Measurements from ENCODE around the gene CPA4. TPM values are rescaled to one million over a fixed set of nuclear protein-coding genes. Genes with fewer than 3 reads are reported as not detected.

CPA4 gene
- total RNA-seq, 4 donors from 2014 or later: not detected

DNA sequence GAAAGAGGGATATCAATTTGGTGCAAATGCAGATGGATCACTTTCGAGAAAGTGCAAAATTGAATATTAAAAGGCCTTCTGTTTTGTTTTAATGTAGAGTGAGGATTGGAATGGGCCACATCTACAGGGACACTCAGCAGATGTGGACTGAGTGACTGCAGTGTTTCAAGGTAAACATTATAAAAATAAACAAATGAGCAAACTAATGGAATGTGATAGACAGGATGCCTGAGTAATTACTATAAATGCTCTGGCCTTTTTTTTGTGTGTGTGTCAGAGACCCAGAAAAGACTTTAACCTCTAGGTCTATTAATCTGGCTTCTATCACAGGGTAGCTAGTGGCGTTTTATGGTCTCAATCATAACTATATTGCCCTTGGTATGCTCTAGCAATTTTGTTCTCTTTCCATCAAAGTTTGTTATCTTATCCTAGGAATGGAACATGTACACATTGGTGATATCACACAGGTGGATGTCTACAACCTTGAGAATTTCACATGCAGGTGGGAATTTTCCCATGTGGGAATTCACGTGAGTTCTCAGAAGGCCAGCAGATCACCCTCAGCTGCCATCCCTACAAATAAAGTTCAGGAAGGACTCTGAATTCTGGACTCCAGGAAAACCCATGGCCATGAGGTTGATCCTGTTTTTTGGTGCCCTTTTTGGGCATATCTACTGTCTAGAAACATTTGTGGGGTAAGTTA, 26.6 kb upstream of the CPA4 start, which contains the start of gene CPA2:
Gene CPA2 (plus strand): TSS at position 606 of the 703 bp plus-strand sequence. CDS start 19 bp downstream, at position 625.
- intact Hi-C loops (cut with DNase I; ENCODE audit: low total_unique reads) (no loop called here), in situ Hi-C loops (cut with MboI; ENCODE audit: low pct_ligation_motif_present in 1 of 4, low pct_unique_long_range_greater_than_20kb in 1 of 4, low sequenced_read_pairs in 3 of 4) (no loop called here)
- DNase-seq: no peak
- H3K4me3 ChIP-seq: no peak within 1 kb of the TSS
- no peaks in the 10 kb centered on the region for H3K4me1 ChIP-seq
- TF ChIP-seq POLR2A (IDR thresholded peaks at IDR 0.05) (no peak), CTCF (IDR thresholded peaks at IDR 0.05) (no peak), POLR2AphosphoS5 (IDR thresholded peaks at IDR 0.05) (no peak), EP300 (IDR thresholded peaks at IDR 0.05; ENCODE audit: low read depth) (no peak)
- 51 to 71% methylated on average over 3 of the region's 3 CpGs for WGBS, 2 donors (ENCODE audit: low coverage in 1 of 2)
- no peak within 1 kb of the TSS for H3K27ac ChIP-seq
- no peaks in the 10 kb centered on the region for H3K36me3 ChIP-seq
- H3K9me3 ChIP-seq: no peaks in the 10 kb centered on the region
- H3K27me3 ChIP-seq: no peaks in the 10 kb centered on the region

DNA sequence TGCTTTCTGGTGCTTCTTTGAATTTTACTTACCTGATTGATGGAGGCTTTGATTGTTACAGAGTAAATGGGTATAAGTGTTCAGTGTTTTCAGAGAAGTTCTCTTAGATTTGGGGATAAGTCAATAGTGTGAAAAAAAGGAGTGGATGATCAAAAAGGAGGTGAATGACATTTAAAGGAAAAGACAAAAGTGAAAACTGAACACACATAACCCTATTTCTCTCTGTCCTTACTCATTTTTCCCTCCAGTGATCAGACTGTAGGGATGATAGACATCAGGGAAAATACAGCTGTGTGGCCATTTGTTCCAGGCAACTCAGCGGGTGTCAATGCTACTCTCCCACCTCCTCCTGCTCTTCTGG, 26.0 kb upstream of the CPA4 start:
- intact Hi-C loops (cut with DNase I; ENCODE audit: low total_unique reads): no loop called here
- H3K27me3 ChIP-seq: no peaks in the 10 kb centered on the region
- H3K9me3 ChIP-seq: no peaks in the 10 kb centered on the region
- no peak for TF ChIP-seq EP300 (IDR thresholded peaks at IDR 0.05; ENCODE audit: low read depth)
- no peak for TF ChIP-seq CTCF (IDR thresholded peaks at IDR 0.05)
- TF ChIP-seq POLR2AphosphoS5 (IDR thresholded peaks at IDR 0.05): no peak
- TF ChIP-seq POLR2A (IDR thresholded peaks at IDR 0.05): no peak
- no peak overlapping the region for H3K4me3 ChIP-seq
- in situ Hi-C loops (cut with MboI; ENCODE audit: low pct_ligation_motif_present in 1 of 4, low pct_unique_long_range_greater_than_20kb in 1 of 4, low sequenced_read_pairs in 3 of 4): no loop called here
- H3K36me3 ChIP-seq: no peaks in the 10 kb centered on the region
- H3K4me1 ChIP-seq: no peaks in the 10 kb centered on the region
- DNase-seq: no peak
- H3K27ac ChIP-seq: no peak overlapping the region
- WGBS, 2 donors (ENCODE audit: low coverage in 1 of 2): 96% methylated on average over 1 of the region's 1 CpG; no CpG with 5 or more reads in 1 of the 2 donors

DNA sequence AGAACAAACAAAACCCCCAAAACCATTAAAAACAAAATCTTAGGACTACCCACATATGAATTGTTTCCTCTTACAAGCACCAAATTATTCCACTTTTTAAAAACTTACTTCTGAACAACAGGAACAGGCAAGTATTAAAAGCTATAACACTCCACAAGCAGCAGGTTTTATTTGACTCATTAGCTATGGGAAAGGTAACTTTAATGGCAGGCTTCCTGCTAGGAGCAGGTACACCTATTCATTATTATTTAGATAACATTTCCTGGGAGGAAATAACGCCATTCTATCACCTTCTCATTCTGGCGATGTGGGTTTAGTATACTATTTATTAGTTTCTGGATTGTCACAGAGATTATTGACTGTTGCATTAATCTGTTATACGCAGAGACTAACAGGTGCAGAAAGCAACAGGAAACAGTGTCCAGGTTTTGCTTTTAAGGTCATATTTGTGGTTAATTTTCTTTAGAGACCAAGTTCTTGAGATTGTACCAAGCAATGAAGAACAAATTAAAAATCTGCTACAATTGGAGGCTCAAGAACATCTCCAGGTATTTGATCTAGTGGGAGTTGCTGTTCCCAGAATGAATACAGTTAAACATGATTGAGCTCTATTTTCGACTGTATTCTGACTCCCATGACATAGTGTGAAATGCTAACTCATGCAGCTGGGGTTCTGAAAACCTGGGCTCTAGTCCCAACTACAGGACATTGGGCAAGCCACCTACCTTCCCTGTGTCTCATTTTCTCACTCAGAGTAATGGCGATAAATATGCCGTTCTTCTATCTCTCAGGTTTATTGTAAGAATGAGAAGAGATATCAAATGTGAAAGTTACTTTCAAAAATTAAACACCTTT, 24.3 kb upstream of the CPA4 start:
- WGBS, 2 donors (ENCODE audit: low coverage in 1 of 2): 71 to 76% methylated on average over 6 of the region's 6 CpGs
- H3K4me1 ChIP-seq: peaks cover 0 to 5% (median 0%) of the 10 kb centered on the region in 4 donors

More for the DNA sequence above, 24.3 kb upstream of the CPA4 start:
- Histone ChIP-seq H3K36me3 (no peaks in the 10 kb centered on the region), H3K4me3 (no peak overlapping the region), H3K27me3 (no peaks in the 10 kb centered on the region), H3K9me3 (no peaks in the 10 kb centered on the region), H3K27ac (no peak overlapping the region)
- TF ChIP-seq POLR2A (IDR thresholded peaks at IDR 0.05) (no peak), CTCF (IDR thresholded peaks at IDR 0.05) (no peak), POLR2AphosphoS5 (IDR thresholded peaks at IDR 0.05) (no peak), EP300 (IDR thresholded peaks at IDR 0.05; ENCODE audit: low read depth) (no peak)
- no peak for DNase-seq
- in situ Hi-C loops (cut with MboI; ENCODE audit: low pct_ligation_motif_present in 1 of 4, low pct_unique_long_range_greater_than_20kb in 1 of 4, low sequenced_read_pairs in 3 of 4): no loop called here
- intact Hi-C loops (cut with DNase I; ENCODE audit: low total_unique reads): no loop called here

All from transverse colon (tissue), 4 donors.